Activated CD8-positive, alpha-beta memory T cell treated with anti-CD3 and anti-CD28 coated beads for 4 hours (primary cell): ENCODE measurements around the gene ZNF169.
"Not testable (repeated sequence)": the region's sequence is repeated elsewhere in the genome, so short reads cannot be mapped to it uniquely, and the experiment has no call there.

Experiments used
- DNase-seq, 2 donors: peaks; one replicate each; pipeline ENCODE4 v3.0.0-alpha.2; 2020; ENCODE audit warnings: low read depth in 2 of 2

ZNF169 gene

GRCh38 chr9:94259077-94259862 lies at the start of gene ZNF169:
TSS of gene ZNF169 (plus strand) at chr9:94259298. CDS start at chr9:94278813, 19,515 bp downstream.
- peak; percentile 74 to 78 for DNase-seq

GRCh38 chr9:94210616-94211603 lies 48.2 kb upstream of the ZNF169 start:
- DNase-seq, result no peak

DNA sequence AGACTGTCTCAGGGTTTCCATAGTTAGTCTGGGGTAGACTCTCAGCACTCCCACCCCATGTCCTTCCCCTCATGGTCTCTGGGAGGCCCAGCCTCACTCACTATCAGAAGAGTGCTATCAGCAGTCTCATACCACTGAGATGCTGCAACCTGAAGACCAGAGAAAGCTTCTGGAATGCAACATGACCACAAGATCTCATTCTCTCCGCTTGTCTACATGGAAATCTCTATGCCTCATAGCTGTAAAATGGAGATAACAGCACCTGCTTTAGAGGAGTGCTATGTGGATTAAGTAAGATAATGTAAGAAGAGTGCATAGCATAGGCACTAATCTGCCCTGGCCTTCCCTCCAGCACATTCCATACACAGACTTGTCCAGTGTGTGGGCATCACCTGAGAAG lies 47.0 kb upstream of the ZNF169 start:
- DNase-seq, result no peak

GRCh38 chr9:94212531-94212930 lies 46.6 kb upstream of the ZNF169 start:
- no peak for DNase-seq

- peak; percentile 31 to 54 for DNase-seq
Observed at GRCh38 chr9:94213511-94214124, 45.5 kb upstream of the ZNF169 start.

GRCh38 chr9:94222870-94223269 lies 36.2 kb upstream of the ZNF169 start:
- DNase-seq, result no peak

DNA sequence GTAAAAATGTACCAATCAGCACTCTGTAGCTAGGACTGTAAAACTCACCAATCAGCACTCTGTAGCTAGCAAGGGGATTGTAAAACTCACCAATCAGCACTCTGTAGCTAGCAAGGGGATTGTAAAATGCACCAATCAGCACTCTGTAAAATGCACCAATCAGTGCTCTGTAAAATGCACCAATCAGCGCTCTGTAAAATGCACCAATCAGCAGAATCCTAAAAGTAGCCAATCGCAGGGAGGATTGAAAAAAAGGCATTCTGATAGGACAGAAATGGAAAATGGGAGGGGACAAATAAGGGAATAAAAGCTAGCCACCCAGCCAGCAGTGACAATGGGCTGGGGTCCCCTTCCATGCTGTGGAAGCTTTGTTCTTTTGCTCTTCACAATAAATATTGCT lies 33.7 kb upstream of the ZNF169 start:
- not testable (repeated sequence) for DNase-seq

DNA sequence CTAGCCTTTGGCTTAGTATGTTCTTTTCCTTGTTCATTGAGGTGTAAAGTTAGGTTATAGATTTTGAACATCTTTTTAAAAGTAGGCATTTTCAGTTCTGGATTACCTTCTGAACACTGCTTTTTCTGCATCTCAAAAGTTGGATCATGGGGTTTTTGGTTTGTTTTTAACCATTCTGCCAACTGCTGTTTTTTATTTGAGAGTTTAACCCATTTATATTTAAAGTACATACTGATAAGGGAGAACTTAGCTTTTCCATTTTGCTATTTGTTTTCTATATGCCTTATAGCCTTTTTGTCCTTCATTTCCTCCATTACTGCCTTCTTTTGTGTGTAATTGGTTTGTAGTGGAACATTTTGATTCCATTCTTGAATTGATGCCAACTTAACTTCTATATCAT lies 30.5 kb upstream of the ZNF169 start:
- DNase-seq, result no peak

- DNase-seq, result no peak
Observed at GRCh38 chr9:94232428-94232827, 26.7 kb upstream of the ZNF169 start.

DNA sequence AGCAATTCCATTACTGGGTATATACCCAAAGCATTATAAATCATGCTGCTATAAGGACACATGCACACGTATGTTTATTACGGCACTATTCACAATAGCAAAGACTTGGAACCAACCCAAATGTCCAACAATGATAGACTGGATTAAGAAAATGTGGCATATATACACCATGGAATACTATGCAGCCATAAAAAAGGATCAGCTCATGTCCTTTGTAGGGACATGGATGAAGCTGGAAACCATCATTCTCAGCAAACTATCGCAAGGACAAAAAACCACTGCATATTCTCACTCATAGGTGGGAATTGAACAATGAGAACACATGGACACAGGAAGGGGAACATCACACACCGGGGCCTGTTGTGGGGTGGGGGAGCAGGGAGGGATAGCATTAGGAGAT lies 18.0 kb upstream of the ZNF169 start:
- not testable (repeated sequence) for DNase-seq

- DNase-seq, result no peak
Observed at GRCh38 chr9:94245651-94246050, 13.4 kb upstream of the ZNF169 start.

GRCh38 chr9:94250456-94250855 lies 8.6 kb upstream of the ZNF169 start:
- no peak for DNase-seq

DNA sequence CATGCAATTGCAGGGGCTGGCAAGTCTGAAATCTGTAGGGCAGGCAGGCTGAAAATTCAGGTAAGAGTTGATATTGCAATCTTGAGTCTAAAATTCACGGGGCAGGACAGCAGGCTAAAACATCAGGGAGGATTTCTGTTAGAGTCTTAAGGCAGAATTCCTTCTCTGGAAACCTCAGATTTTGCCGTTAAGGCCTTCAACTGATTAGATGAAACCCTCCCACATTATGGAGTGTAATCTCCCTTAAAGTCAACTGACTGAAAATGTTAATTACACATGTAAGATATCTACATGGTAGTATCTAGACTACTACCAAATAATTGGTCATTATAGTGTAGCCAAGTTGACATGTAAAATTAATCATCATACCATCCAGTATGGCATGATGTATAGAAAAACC lies 3.1 kb upstream of the ZNF169 start:
- DNase-seq, result no peak

DNA sequence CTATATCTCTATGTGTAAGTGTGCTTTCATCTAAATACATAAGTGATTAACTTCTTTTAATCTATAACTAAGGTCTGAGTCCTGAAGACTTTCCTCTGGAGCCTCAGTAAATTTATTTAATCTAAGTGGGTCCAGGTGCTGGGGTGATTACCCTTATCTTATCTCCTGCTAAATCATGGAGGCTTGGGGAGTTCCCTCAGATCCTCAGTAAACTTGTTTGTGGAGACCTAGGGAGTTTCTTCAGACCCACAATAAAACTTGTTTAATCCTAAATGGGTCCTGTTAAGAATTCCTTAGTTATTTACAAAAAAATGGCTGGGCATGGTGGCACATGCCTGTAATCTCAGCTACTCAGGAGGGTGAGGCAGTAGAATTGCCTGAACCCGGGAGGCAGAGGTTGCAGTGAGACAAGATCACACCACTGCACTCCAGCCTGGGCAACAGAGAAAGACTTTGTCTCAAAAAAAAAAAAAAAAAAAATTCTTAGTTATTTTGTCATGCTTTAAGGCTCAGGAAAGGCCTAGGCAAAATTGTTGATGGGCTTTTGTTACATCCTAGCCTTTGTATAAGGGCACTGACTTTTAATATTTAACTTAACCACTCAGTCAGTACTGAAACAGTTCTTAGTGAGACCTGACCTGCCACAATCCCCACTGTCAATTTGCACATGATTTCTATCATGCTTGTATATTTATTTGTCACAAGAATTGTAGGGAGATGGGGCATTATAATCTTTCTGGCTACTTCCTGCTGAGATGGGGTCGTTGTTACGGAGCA lies 6.7 kb downstream of the ZNF169 start:
- DNase-seq, result not testable (repeated sequence)

- DNase-seq, result no peak
Observed at GRCh38 chr9:94269264-94269663, 10.2 kb downstream of the ZNF169 start.

DNA sequence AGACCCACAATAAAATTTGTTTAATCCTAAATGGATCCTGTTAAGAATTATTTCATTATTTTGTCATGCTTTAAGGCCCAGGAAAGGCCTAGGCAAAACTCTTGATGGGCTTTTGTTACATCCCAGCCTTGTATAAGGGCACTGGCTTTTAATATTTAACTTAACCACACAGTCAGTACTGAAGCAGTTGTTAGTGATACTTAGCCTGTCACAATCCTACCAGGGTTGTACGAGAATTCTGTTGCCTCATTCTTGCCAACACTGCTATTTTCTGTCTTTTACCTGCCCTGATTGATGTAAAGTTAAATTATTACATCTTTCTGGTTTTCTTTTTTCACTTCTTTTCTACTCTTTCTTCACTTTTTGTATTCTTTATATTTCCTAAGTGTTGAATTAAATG lies 10.9 kb downstream of the ZNF169 start:
- DNase-seq, result no peak

GRCh38 chr9:94277029-94277428 lies 17.9 kb downstream of the ZNF169 start:
- DNase-seq, result not testable (repeated sequence)

DNA sequence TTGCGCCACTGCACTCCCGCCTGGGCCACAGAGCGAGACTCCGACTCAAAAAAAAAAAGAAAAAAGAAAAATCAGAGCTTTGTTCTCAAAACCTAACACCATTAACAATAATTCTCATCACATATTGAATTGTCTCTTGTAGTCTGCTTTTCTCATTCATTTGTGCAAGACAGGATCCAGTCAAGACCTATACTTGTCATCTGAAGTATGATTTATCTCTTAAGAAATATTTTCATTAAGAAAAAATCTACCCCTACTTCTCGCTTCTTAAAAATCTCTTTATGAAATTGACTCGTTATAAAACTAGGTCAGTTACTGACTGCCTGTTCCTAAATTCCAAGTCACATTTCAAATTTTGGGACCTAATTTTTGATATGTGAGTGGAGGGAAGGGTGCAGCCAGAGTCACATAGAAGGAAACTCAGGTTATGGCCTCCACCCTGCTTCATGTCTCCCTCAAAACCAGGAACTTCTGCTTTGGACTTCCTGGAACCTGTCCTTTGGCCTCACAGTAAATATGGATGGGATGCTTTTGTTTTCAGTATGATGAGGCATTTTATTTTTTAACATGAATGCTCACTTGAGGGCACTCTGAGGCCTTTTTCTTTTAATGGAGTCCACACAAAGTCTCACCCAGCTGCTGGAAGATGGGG lies 18.9 kb downstream of the ZNF169 start:
- no peak for DNase-seq

DNA sequence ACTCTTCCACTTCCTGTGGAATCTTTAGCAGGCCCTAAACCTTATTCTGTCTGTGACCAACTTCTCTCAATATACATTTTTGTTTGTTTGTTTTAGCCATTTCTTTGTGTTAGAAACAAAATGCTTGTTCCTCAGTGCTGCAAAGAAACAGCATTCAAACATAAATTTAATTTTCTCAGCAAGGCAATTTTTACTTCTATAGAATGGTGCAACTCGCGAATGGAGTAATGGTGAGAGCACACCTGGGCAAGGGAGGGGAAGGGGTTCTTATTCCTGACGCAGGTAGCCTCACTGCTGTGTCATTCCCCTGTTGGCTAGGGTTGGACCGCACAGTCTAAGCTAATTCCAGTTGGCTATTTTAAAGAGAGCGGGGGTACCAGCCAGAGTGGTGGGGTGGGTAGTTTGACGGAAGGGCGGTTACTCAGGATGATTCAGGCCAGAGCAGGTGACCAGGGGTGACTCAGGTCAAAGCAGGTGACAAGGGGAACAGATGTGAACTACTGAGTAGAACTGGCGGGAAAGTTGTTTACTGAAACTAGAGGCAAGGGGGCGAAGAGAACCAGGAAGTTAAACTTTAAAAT lies 21.4 kb downstream of the ZNF169 start:
- no peak for DNase-seq

DNA sequence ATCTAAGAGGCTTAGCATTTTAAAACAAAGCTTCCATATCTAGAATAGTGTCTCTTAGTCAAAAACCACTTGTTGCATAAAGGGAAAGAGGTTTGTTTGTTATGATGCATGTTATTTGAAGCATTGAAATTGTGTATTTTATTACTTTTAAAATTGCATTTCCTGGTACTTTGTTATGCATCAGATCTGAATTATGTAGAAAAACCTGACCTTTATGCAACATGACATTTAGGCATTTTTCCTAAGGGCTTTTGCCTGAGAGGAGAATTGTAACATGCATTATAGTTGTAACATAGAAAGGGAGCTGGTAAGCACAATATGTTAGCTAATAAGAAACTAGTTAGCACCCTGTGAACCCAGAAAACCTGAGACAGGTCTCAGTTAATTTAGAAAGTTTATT lies 22.0 kb downstream of the ZNF169 start:
- no peak for DNase-seq

DNA sequence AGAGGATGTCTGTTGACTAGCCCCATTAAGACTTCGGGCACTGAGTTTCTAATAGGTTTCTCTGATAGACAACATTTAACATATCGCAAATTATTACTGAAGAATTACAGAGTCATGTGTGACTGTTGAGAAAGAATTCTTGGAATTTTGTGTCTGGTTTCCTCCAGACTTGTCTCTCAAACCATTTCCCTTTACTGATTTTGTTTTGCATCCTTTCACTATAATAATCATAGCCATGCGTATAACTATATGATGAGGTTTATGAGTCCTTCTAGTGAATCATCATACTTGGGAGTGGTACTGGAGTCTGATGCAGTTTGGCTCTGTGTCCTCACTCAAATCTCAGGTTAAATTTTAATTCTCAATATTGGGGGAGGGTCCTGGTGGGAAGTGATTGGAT lies 27.0 kb downstream of the ZNF169 start:
- no peak for DNase-seq
